Uterus (tissue), 2 donors: ENCODE results near the gene NSMF.

Source experiments
- POLR2A ChIP-seq, 2 donors: fragments of 450-650 bp; IDR thresholded peaks; one replicate each; pipeline ENCODE4 v1.6.1; 2016; ENCODE audit warnings: antibody characterized with exemption in 2 of 2, mild to moderate bottlenecking in 1 of 2, moderate library complexity in 1 of 2
- TF ChIP-seq, protein P1 (sequence below), 4 experiments: fragments of 200-600 bp in 2 of 4; fragments of 450-650 bp in 2 of 4; sonication (generic) in 2 of 4; IDR thresholded peaks; one replicate each; pipeline ENCODE4 v1.5.1; 2016 to 2019; ENCODE audit warnings: antibody characterized with exemption in 4 of 4, mild to moderate bottlenecking in 2 of 4, moderate library complexity in 1 of 4

- TF ChIP-seq POLR2A (IDR thresholded peaks at IDR 0.05) = no peak
- TF ChIP-seq, protein P1, sequence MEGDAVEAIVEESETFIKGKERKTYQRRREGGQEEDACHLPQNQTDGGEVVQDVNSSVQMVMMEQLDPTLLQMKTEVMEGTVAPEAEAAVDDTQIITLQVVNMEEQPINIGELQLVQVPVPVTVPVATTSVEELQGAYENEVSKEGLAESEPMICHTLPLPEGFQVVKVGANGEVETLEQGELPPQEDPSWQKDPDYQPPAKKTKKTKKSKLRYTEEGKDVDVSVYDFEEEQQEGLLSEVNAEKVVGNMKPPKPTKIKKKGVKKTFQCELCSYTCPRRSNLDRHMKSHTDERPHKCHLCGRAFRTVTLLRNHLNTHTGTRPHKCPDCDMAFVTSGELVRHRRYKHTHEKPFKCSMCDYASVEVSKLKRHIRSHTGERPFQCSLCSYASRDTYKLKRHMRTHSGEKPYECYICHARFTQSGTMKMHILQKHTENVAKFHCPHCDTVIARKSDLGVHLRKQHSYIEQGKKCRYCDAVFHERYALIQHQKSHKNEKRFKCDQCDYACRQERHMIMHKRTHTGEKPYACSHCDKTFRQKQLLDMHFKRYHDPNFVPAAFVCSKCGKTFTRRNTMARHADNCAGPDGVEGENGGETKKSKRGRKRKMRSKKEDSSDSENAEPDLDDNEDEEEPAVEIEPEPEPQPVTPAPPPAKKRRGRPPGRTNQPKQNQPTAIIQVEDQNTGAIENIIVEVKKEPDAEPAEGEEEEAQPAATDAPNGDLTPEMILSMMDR (IDR thresholded peaks at IDR 0.05) = no peak
These were observed 2.2 kb upstream of the NSMF start for GRCh38 chr9:137461316-137461662.
